Measurements from ENCODE around the gene CBLL1.

GRCh38 chr7:107703219-107703618 lies 40.7 kb upstream of the CBLL1 start:
- no peak for TF ChIP-seq SIN3A (IDR thresholded peaks at IDR 0.05; ENCODE audit: low read depth)
- no peak for TF ChIP-seq POLR2A (IDR thresholded peaks at IDR 0.05; ENCODE audit: borderline replicate concordance, extremely low read depth, insufficient read depth, insufficient read length)
- TF ChIP-seq CTCF (IDR thresholded peaks at IDR 0.05 in 2 of 3, conservative IDR thresholded peaks at IDR 0.05 in 1 of 3; ENCODE audit: borderline replicate concordance in 1 of 3, insufficient read depth in 1 of 3, low read depth in 2 of 3, low read length in 2 of 3) = no peak
